ENCODE data around the gene FBXO10.
"Not testable (repeated sequence)": the region's sequence is repeated elsewhere in the genome, so short reads cannot be mapped to it uniquely, and the experiment has no call there.

Gene FBXO10, protein sequence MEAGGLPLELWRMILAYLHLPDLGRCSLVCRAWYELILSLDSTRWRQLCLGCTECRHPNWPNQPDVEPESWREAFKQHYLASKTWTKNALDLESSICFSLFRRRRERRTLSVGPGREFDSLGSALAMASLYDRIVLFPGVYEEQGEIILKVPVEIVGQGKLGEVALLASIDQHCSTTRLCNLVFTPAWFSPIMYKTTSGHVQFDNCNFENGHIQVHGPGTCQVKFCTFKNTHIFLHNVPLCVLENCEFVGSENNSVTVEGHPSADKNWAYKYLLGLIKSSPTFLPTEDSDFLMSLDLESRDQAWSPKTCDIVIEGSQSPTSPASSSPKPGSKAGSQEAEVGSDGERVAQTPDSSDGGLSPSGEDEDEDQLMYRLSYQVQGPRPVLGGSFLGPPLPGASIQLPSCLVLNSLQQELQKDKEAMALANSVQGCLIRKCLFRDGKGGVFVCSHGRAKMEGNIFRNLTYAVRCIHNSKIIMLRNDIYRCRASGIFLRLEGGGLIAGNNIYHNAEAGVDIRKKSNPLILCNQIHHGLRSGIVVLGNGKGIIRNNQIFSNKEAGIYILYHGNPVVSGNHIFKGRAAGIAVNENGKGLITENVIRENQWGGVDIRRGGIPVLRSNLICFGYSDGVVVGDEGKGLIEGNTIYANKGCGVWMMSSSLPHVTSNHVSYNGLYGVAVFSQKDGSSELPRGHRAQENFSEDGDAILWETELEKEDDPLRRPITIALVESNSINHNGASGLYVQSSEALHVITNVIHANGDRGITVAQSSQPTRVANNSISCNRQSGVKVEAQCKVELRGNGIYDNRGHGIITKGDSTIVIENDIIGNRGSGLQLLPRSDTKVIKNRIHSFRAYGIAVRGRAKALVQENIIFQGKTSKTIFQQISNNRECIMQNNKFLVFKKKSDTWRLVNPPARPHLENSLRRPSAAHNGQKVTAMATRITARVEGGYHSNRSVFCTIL

DNA sequence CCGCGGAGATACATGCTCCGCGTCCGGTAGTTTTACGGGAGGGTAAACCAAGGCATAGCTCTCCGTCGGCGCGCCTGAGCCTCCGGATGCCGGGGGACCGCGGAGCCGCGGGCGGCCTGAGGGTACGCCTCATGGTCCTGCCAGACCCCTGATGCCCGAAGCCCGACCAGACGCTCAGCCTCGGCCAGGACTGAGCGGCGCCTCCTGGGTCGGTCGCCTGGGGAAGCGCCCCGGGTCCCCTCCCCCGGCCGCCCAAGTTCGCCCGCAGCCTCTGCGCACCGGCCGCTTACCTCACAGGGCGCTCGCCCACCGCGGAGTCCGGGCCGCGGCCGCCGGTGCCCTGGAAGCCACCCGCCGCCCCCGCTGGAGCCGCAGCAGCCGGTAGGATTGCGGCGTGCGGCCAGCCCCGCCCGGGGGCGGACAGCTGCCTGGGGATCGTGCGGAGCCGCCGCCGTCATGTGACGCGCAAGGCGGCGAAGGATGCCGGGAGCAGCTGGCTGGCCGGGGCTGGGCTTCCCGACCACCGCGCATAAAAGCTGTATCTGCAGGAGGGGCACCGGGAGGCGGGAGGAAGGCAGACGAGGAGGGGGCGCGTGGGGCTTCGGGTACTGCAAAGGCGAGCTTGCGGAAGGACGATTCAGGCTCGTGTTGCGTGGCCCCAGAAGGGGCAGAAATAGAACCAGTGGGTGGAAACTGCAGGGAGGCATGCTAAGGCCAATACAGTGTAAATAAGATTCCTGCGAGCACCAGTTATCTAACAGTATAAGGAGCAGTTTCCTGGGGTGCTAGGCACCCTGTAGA is at the start of gene FBXO10:
Gene FBXO10 (minus strand): TSS at position 460 of the 801 bp plus-strand sequence. CDS start 34,612 bp downstream, outside the sequence.
- peak; percentile 6 to 9 for DNase-seq

DNA sequence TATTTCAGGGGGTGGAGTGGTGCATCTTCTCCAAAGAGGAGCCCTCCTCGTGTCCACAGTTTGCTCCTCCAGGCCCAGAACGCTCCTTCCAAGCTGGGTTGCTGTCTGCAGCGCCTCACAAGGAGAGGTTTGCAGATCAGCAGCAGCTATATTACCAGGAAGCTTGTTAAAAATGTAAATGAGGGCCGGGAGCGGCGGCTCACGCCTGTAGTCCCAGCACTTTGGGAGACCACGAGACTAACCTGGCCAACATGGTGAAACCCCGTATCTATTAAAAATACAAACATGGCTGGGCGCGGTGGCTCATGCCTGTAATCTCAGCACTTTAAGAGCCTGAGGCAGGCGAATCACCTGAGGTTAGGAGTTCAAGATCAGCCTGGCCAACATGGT is 49.6 kb upstream of the FBXO10 start:
- DNase-seq, result no peak

DNA sequence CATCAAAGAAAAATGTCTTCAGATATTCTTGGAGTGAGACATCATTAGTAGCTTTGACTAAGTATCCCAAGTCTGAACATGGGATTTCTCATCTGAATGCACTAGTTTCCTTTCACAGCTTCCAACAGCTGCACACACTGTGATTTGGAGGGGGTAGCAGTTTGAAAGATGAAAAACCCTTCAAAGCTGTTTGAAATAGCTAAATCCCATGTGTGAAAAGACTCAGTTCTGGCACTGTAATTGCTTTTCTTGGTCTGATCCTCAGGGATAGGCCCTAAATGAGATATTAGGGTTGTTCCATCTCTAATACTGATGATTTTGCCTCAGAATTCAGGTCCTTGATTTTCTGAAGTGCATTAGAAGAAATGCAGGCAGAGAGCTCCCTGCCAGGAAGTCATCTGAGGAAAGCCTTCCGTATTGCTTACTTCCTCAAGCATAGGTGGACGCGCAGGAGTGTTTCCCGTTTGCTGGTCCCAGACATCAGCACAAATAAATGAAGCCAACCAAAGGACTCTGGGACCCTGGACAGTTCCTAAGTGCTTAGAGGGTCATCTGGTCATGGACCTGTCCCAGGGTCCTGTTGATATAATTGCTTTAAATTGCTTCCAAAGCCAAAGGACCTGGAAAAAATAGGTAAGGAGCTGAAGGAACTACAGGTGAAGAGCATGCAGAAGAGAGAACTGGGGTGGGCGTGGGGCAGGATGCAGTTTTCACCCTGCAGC is 49.0 kb upstream of the FBXO10 start:
- no peak for DNase-seq

DNA sequence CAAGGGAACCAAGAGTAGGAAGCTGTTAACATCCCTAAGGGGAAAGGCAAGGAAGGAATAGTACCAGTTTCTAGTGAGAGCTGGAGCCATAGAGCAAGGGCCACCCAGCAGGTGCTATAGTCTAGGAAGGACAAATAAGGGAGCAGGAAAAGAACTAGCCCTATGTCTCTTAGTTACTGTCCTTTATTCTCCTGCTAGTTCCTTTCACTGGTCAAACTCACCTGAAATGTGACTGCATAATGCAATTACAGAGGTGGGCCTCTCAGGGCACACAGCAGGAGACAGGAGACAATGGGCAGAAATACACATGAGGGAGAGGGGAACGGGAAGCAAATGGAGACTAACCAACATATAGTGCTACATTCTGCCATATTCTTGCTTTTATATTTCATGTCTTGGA is 47.9 kb upstream of the FBXO10 start:
- no peak for DNase-seq

DNA sequence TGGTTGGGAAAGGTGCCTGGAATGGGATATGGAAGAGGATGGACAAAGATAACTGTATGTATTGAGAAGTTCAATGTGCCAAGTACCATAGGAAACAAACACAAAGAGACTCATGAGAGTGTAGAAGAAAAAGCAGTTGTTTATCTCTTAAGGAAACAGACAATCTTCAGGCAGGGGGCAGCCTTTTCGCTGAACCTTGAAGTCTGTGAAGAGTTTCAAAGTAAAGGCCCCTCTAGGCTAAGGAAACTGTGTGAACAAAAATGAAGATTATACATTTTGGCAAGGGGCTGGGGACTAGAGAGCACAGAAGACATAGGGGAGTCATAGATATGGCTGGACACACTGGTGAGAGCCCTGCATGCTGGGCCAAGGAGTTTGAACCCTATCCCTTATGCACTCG is 47.1 kb upstream of the FBXO10 start:
- no peak for DNase-seq

DNA sequence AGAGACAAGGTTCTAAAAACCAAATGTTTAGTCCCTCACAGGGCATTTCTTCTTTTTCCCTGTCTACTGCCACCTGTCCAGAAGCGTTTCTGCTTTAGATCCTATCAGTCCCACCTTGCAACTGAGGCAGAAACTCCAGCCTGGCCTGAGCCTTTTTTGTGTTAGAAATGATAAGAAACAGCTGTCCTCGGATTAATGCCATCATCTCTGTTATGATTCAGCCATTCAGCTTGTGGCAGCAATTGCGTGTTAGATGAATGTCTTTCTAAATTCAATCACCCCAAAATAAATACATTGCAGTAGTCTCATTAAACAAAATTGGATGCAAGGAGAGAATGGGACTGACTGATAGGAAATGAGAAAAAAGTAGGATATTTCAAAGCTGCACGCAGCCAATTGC is 46.3 kb upstream of the FBXO10 start:
- no peak for DNase-seq

DNA sequence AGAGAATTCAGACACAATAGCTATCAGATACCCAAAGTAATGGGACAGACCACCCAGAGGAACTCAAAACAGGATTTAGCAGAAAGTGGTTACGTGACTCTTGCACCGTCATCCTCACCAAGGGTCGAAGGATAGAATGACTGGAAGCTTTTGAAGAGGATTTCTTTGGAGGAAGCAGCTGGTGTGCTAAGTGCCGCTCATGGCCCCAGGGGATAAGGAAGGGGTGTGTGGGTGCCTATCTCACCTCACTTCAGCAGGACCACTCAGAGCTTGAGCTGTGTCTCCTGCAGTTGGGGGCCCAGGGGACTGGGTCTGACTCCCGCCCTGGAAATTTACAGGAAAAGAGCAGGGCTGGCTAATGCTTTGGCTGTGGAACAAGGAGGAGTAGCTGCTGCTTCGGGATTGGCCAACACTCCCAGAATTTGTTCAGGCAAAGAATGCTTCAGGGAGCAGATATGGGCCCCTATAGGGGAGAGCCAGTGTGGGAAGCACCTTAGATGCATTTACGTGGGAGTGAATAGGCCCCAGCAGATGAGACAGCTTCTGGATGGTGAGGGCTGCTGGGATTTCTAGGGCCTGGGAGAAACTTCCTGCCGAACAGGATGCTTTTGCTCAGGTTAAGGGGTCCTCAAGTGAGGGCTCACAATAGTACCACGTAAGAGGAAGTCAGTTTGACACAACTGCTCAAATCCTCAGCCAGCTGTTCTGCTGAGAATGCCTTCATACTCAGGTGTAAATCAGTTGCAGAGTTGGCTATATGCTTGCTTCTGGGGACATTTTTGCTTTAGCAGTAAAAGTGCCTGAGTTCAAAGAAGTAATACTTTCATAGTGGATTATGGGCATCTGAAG is 45.3 kb upstream of the FBXO10 start:
- DNase-seq, result no peak

DNA sequence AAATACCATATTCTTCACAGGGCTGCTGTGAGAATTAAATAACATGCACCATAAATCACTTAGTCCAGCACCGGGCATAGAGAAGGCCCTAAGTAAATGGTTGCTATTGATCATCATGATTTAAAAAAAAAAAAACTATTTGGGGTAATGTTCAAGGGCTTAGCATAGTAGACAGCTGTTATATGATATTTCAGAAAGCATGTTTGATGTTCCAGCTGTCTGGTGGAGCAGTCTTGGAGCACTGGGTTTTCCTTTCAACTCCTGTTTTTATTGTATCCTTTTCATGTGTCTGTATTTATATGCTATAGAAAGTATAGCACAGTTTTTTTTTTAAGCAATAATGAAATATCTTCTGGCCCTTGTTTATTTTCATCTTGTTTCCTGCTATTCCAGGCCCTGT is 44.2 kb upstream of the FBXO10 start:
- no peak for DNase-seq

DNA sequence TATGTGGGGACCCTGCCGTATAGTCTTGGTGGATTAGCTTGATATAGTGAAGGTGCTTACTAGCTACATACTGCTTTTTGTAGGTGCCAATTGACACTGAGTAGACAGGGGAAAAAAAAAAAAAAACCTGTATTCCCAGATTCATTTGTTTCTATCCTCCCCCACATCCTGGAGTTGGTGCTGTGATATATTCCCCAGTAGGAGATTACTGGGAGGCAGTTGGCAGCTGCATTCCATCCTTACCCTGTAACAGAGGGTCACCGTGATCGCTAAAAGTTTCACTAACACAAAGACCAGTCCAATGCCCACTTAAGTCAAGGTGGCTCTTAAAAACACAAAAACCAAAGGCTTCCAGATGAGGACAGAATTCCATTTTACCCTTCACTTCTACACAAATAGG is 43.6 kb upstream of the FBXO10 start:
- no peak for DNase-seq

DNA sequence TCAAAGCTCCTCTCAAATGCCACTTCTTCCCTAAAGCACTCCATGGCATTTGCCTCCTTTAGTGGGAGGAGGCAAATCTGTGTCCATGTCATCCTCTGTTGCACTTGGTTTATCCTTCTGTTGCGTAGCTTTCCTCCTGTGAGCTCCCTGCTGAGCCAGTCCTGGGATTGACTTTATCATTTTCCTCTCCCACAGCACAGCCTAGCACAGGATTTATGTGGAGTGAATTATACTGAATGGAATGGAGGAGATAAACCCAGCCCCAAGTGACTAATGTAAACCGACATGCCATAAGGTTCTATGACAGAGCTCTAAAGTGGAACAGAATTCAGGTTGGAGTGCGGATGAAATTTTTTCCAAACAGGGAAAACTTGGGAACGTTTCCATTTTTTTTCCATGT is 42.6 kb upstream of the FBXO10 start:
- no peak for DNase-seq

DNA sequence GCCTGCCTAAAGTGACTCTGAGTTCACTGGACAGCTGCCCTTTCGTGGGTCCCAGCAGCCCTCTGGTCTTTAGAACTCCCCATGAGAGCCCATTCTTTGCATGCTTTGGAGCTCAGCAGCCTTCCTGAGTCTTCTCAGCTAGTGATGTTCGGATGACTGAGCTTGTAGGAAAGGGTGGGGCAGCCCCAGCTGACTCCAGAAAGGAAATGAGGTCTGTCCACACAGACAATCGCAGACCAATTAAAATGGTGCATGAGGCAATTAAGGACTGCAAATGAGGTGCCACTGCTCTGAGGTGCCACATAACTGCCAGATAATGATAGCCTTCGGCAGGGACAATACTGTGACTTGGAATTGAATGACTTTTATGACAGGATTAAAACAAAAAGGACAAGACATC is 41.7 kb upstream of the FBXO10 start:
- DNase-seq, result no peak

DNA sequence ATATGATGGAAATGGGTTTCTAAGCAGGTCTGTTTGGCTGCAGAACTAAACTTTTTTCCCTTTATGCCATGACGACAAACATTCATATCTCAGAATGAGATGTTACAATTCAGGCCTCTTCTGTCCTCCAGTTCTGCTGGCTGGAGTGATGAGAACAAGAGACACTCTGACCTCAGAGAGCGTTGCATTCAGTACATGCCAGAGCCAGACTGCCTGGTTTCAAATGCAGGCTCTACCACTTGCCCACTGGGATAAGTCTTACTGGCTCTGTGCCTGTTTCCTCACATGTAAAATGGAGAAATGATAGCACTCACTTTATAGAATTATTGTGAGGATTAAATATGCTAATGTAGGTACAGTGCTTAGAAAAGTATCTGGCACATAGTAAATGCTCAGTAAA is 41.0 kb upstream of the FBXO10 start:
- DNase-seq, result no peak

DNA sequence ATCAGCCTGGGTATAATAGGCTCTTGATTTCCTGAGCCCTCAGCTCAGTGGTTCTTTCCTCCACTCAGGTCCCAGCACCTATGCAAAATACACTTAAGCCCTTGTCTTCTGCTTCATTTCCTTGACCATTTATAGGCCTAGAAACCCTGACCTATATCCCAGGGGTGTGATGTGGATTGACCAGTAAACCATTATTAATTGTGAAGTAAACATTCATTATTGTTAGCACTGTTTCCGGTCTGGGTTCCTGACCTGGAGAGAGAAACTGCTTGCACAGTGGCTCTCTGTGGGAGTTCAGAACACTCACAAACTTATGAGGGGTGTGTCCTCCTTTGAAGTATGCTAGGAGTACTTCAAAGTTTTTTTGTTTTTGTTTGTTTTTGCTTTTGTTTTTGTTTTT is 35.8 kb upstream of the FBXO10 start:
- no peak for DNase-seq

DNA sequence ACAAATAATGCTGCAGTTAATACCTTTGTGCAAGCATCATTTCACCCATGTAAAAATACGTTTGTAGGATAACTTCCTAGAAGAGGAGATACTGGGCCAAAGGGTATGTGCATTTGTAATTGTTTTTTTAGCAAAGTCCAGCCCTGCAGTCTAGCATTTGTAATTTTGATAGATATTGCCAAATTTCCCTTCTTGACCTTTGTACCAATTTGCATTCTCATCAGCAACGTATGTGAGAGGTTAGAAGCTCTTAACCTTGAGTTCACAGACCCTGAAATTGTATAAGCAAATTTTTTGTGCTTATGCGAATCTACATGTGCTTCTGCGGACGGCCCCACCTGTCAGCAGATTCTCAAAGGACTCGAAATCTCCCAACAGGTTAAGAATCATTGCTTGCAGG is 34.8 kb upstream of the FBXO10 start:
- DNase-seq, result no peak

DNA sequence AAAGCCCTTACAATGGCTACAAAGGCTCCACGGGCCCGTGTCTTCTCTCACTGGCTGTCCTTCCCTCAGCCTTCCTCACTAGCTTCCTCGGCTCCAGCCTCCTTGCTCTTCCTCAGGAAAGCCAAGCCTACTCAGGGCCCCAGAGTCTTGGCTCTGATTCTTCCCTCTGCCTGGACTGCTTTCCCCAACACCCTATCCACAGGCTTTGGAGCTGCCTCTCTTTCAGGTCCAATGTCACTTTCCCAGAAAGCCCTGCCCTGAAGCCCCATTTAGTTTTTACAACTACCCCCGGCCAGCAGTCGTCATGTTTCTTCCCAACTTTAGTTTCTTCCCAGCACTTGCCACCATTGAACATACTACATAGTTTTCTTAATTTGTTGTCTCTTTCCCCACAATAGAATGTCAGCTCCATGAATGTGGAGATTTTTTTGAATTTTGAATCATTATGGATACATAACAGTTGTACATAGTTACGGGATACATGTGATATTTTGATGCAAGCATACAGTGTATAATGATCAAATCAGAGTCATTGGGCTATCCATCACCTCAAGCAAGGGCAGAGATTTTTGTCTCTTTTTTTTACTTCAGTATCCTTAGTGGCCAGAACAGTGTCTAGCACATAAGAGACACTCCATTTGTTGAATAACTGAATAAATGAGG is 33.7 kb upstream of the FBXO10 start:
- no peak for DNase-seq

DNA sequence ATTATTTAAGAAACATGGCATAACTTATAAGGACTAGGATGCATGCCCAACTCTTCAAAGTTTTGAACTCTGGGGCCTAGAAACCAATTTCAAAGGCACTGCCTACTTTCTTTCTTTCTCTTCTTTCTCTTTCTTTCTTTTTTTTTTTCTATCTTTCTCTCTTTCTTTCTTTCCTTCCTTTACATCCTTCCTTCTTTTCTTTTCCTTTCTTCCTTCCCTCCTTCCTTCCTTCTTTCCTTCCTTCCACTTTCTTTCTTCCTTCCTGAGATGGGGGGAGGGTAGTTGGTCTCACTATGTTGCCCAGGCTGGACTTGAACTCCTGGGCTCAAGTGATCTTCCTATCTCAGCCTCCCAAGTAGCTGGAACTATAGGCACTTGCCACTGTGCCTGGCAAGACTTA is 32.1 kb upstream of the FBXO10 start:
- no peak for DNase-seq

DNA sequence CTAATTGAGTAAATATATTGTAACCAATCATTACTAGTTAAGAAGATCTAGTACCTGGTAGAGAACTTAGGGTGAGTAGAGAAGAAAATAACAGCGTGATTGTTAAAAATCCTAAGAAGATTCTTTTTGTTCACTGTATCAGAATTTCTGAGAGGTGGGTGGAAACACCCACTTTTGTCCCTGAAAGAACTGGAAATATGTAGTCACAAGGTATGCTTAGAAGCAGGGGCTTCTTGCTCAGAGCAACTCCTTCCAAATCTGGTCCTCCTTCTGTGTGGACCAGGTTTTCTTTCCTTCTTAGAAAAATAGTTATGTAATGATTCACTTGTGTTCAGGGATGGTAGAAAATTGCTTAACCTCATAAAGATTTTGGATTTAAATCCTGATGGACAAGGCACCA is 28.1 kb upstream of the FBXO10 start:
- no peak for DNase-seq

DNA sequence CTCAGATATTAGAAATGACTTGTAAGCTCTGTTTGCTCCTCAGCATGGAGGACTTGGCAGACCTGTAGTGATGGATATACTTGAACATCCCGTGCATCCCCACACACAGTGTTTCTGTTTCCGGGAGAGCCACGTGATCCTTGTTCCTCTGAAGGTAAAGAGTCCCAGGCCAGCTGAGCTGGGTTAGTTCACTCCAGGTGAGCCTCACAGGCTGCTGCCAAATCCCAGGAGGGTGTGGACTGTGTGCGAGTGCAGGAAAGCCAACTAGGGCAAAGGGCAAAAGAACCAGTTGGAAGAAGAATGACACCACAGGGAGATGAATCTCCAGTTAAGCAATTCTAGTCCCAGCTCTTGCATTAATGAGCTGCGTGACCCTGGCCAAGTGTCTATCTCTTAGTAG is 26.6 kb upstream of the FBXO10 start:
- no peak for DNase-seq

DNA sequence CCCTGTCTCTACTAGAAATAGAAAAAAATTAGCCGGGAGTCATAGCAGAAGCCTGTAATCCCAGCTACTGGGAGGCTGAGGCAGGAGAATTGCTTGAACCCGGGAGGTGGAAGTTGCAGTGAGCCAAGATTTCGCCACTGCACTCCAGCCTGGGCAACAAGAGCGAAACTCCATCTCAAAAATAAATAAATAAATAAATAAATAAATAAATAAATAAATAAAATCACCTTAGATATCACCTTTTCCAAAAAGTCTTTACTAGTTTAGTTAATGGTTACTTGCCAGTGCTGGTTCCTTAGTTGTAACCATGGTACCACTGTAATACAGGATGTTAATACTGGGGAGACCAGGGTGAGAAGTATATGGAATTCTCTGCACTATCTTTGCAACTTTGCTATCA is 25.9 kb upstream of the FBXO10 start:
- DNase-seq, result not testable (repeated sequence)

DNA sequence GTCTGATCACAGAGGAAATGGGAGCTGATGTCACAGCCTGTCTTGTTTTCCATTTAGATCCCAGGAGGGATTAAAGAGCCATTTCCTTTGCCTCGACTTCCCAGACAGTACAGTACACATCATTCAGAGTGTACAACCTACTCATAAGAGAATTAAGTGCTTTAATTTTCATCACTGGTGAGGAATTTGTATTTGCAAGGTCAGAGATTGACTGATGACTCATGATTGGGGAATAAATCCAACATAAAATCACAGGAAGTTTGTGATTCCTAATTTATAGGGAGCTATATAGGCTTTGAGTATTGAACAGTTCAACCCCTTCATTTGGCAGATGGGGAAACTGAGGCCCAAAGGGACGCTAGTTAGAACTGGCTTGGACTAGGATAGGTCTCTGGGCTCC is 20.3 kb upstream of the FBXO10 start:
- DNase-seq, result no peak

DNA sequence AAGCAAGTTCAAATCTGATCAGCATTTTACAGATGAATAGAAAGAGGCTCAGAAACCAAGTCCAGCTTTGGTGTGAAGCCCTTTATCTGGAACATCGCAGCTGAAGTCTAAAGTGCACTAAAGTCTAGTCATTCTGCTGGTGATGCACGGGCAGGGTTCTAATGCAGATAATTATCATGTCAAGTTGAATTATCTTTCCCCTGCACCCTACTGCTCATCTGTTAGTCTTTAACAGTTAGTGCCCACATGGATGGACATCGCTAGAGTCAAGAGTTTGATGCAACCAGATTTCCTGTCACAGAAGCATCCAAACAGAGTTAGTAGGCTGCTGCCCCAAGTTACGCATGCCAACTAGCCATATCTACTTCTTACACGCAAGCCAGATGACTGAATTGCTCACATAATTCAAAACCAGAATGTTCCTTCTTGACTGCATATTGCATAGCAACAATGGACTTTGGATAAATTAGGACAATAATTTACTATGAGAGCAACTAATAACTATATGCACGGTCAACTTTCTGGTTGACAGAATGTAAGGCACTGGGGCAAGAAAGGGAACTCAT is 17.8 kb upstream of the FBXO10 start:
- no peak for DNase-seq
